ENCODE results near the gene OR1D5.

DNA sequence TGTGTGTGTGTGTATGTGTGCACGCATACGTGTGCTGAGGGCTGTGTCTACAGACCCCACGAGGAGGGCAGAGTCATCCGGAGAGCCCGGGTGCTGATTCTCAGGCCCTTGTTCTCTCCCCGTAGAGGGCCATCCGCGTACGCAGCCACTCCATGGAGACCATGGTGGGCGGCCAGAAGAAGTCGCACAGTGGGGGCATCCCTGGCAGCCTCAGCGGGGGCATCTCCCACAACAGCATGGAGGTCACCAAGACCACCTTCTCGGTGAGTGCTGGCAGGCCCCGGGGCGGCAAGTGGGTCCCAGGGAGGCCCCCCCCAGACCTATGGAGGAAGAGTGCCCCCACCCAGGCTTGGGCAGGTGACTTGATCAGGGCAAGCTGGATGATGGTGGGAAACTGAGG is 45.5 kb downstream of the OR1D5 start:
- TF ChIP-seq, protein P1, sequence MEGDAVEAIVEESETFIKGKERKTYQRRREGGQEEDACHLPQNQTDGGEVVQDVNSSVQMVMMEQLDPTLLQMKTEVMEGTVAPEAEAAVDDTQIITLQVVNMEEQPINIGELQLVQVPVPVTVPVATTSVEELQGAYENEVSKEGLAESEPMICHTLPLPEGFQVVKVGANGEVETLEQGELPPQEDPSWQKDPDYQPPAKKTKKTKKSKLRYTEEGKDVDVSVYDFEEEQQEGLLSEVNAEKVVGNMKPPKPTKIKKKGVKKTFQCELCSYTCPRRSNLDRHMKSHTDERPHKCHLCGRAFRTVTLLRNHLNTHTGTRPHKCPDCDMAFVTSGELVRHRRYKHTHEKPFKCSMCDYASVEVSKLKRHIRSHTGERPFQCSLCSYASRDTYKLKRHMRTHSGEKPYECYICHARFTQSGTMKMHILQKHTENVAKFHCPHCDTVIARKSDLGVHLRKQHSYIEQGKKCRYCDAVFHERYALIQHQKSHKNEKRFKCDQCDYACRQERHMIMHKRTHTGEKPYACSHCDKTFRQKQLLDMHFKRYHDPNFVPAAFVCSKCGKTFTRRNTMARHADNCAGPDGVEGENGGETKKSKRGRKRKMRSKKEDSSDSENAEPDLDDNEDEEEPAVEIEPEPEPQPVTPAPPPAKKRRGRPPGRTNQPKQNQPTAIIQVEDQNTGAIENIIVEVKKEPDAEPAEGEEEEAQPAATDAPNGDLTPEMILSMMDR (IDR thresholded peaks at IDR 0.05), result no peak
- TF ChIP-seq POLR2A (IDR thresholded peaks at IDR 0.05), result no peak

All from right lobe of liver (tissue), 4 donors.